NCI-H1092 (cell line): Measurements from ENCODE around the gene SMC3.
"Not testable (repeated sequence)": the region's sequence is repeated elsewhere in the genome, so short reads cannot be mapped to it uniquely, and the experiment has no call there.

ENCODE experiments used
- DNase-seq: peaks from one replicate; lab custom pipeline; 2025; lab: John Stamatoyannopoulos, UW

The SMC3 gene

GRCh38 chr10:110625951-110626855 is 58.7 kb downstream of the SMC3 start:
- no peak for DNase-seq

- DNase-seq, result no peak
Observed at GRCh38 chr10:110628161-110628560, 60.7 kb downstream of the SMC3 start.

GRCh38 chr10:110629680-110630191 is 62.2 kb downstream of the SMC3 start:
- peak; percentile 46 for DNase-seq

GRCh38 chr10:110631934-110632333 is 64.4 kb downstream of the SMC3 start:
- no peak for DNase-seq

GRCh38 chr10:110632591-110633215 is 65.2 kb downstream of the SMC3 start:
- no peak for DNase-seq

- DNase-seq, result peak; percentile 10
Observed at GRCh38 chr10:110634527-110635209, 67.2 kb downstream of the SMC3 start.

- DNase-seq, result no peak
Observed at GRCh38 chr10:110636572-110636931, 69.1 kb downstream of the SMC3 start.

GRCh38 chr10:110636932-110637557 is 69.5 kb downstream of the SMC3 start:
- no peak for DNase-seq

GRCh38 chr10:110637558-110638053 is 70.1 kb downstream of the SMC3 start:
- no peak for DNase-seq

- no peak for DNase-seq
Observed at GRCh38 chr10:110638319-110638718, 70.8 kb downstream of the SMC3 start.

GRCh38 chr10:110639046-110639445 is 71.6 kb downstream of the SMC3 start:
- DNase-seq, result not testable (repeated sequence)

- DNase-seq, result not testable (repeated sequence)
Observed at GRCh38 chr10:110639858-110640257, 72.4 kb downstream of the SMC3 start.

GRCh38 chr10:110641256-110641655 is 73.8 kb downstream of the SMC3 start:
- no peak for DNase-seq

- no peak for DNase-seq
Observed at GRCh38 chr10:110642204-110643034, 74.9 kb downstream of the SMC3 start.

GRCh38 chr10:110643035-110643652 is 75.6 kb downstream of the SMC3 start:
- no peak for DNase-seq

- DNase-seq, result no peak
Observed at GRCh38 chr10:110643653-110644597, 76.4 kb downstream of the SMC3 start, which contains the start of gene RBM20. RBM20 (plus strand) TSS chr10:110644336; CDS start chr10:110644455, 119 bp downstream.

GRCh38 chr10:110644598-110645462 is 77.3 kb downstream of the SMC3 start:
- no peak for DNase-seq

- no peak for DNase-seq
Observed at GRCh38 chr10:110646417-110647135, 79.1 kb downstream of the SMC3 start.
